Esophagus squamous epithelium (tissue), 4 donors: ENCODE results near the gene PLXNB2.

Experiments used
- CTCF ChIP-seq, 6 experiments: fragments of 450-650 bp in 4 of 6; fragments of 200-600 bp in 2 of 6; sonication (generic) in 2 of 6; IDR thresholded peaks; one replicate each; pipeline ENCODE4 v1.5.1; 2016 to 2019; ENCODE audit warnings: antibody characterized with exemption in 6 of 6, mild to moderate bottlenecking in 4 of 6, moderate library complexity in 4 of 6
- POLR2A ChIP-seq, 4 donors: fragments of 450-650 bp; IDR thresholded peaks; one replicate each; pipeline ENCODE4 v1.6.1; 2017; ENCODE audit warnings: antibody characterized with exemption in 4 of 4, mild to moderate bottlenecking in 4 of 4, moderate library complexity in 3 of 4

DNA sequence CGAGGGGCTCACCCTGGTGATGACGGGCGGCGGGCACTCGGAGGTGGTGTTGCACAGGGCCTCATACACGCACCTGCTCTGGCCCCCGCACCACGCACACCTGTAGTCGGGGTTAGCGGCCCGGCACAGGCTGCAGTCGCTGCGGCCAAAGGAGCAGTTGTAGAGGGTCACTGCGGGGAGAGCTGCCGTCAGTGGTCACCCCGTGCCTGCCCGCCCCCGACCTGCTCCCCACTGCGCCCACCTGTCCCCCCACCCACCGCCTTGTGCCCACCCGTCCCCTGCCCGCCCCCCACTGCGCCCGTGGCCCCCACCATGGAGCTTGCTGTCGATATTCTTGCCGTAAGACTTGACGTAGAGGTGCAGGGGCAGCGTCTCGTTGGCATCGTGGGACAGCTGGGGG lies 23.6 kb downstream of the PLXNB2 start:
- TF ChIP-seq CTCF (IDR thresholded peaks at IDR 0.05) (no peak), POLR2A (IDR thresholded peaks at IDR 0.05) (no peak)
